Lower leg skin (tissue), 3 donors: Measurements from ENCODE around the gene PRC1.

Experiments
- POLR2A ChIP-seq, 2 donors: fragments of 450-650 bp; IDR thresholded peaks; one replicate each; pipeline ENCODE4 v1.6.1; 2016 to 2017; ENCODE audit warnings: antibody characterized with exemption in 2 of 2, mild to moderate bottlenecking in 1 of 2, moderate library complexity in 1 of 2
- TF ChIP-seq, protein P1 (sequence below), 3 donors: fragments of 450-650 bp; IDR thresholded peaks; one replicate each; pipeline ENCODE4 v1.5.1; 2016; ENCODE audit warnings: antibody characterized with exemption in 3 of 3, mild to moderate bottlenecking in 3 of 3, moderate library complexity in 2 of 3

DNA sequence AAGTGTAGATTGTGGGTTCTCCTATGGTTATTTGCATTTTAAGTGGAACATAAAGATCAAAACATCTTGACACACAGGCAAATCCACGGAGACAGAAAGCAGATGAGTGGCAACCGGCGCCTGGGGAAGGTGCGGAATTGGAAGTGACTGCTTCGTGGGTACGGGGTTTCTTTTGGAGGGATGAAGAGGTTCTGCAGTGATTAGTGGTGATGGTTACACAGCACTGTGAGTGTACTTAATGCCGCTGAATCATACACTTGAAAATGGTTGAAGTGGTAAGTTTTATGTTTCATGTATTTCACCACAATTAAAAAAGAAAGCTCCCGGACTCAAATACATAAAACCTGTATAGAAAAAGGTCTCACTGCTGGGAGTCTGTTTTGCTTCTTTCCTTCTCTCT is 46.5 kb upstream of the PRC1 start:
- TF ChIP-seq, protein P1, sequence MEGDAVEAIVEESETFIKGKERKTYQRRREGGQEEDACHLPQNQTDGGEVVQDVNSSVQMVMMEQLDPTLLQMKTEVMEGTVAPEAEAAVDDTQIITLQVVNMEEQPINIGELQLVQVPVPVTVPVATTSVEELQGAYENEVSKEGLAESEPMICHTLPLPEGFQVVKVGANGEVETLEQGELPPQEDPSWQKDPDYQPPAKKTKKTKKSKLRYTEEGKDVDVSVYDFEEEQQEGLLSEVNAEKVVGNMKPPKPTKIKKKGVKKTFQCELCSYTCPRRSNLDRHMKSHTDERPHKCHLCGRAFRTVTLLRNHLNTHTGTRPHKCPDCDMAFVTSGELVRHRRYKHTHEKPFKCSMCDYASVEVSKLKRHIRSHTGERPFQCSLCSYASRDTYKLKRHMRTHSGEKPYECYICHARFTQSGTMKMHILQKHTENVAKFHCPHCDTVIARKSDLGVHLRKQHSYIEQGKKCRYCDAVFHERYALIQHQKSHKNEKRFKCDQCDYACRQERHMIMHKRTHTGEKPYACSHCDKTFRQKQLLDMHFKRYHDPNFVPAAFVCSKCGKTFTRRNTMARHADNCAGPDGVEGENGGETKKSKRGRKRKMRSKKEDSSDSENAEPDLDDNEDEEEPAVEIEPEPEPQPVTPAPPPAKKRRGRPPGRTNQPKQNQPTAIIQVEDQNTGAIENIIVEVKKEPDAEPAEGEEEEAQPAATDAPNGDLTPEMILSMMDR (IDR thresholded peaks at IDR 0.05), result no peak
- TF ChIP-seq POLR2A (IDR thresholded peaks at IDR 0.05), result no peak
